ENCODE results near the gene WDR45. TPM values are rescaled to one million over a fixed set of nuclear protein-coding genes. Genes with fewer than 3 reads are reported as not detected.

WDR45 gene
- total RNA-seq, 1 experiment from 2014 or later, result 31.5 TPM

DNA sequence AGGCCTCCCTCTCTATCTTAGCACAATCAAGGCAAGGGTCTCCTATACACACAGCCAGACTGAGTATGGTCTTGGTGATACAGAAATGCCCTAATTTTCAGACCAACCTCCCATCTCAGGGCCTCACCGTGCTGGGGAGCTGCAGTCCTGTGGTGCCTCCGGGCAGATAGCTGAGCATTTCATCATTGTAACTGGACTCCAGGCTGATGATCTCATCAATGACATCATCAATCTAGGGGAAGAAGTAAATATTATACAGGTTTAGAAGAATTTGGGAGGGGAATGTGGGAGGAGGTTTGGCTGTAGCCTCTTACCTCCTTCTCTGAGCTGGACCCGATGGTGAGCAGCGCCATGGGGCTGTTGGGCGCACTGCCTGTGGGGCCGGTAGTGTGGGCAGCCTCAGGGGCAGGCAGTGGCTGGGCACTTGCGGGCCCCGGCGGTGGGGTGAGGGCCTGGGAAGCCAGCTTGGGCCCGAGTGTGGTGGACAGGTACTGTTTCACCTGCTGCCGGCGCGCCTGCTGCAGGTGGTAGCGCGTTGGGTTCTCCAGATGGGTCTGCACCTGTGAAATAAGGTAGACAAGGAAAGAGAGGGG is 41.7 kb downstream of the WDR45 start:
- Histone ChIP-seq H4K91ac (ENCODE audit: insufficient read length, low read depth, low read length) (no peak overlapping the region), H2BK20ac (ENCODE audit: low read depth, low read length, poor library complexity, severe bottlenecking) (no peak overlapping the region), H3K14ac (ENCODE audit: insufficient read depth, low read length) (no peak overlapping the region; the same call in 1 of the 2 replicates), H3K9me3 (ENCODE audit: control insufficient read depth, low read depth, low read length) (no peaks in the 10 kb centered on the region), H4K8ac (replicated peaks; ENCODE audit: insufficient read length, low read depth, low read length) (no peak overlapping the region), H2AFZ (ENCODE audit: low read length) (no peak overlapping the region), H3K79me1 (ENCODE audit: insufficient read depth, low read depth, low read length, poor library complexity, severe bottlenecking) (peaks cover 8% of the 10 kb centered on the region), H3K23ac (ENCODE audit: insufficient read length, low read depth, low read length) (no peak overlapping the region), H4K5ac (ENCODE audit: insufficient read length, low read depth, low read length) (no peak overlapping the region), H3K9ac (ENCODE audit: extremely low read depth, insufficient read length, low read length) (no peak overlapping the region), H3K18ac (ENCODE audit: insufficient read length, low read depth, low read length) (no peak overlapping the region), H3K4me2 (ENCODE audit: insufficient read depth, insufficient read length, low read length) (no peak overlapping the region), H3K4ac (ENCODE audit: low read depth, low read length) (no peak overlapping the region; the same call in 1 of the 2 replicates), H3K27me3 (ENCODE audit: insufficient read depth, low read length) (no peaks in the 10 kb centered on the region), H3K23me2 (ENCODE audit: insufficient read length, low read depth, low read length, poor library complexity, severe bottlenecking) (peaks cover 7% of the 10 kb centered on the region), H3T11ph (ENCODE audit: low read length) (no peak overlapping the region), H2BK5ac (ENCODE audit: insufficient read length, low read length) (no peak overlapping the region), H3K27ac (ENCODE audit: insufficient read length, low read depth, low read length) (no peak overlapping the region), H4K20me1 (ENCODE audit: control insufficient read depth, insufficient read depth, insufficient read length) (no peaks in the 10 kb centered on the region), H3K56ac (ENCODE audit: insufficient read length, low read depth, low read length) (no peak overlapping the region), H2AK5ac (ENCODE audit: insufficient read length, low read length) (no peak overlapping the region), H2BK120ac (ENCODE audit: low read depth, low read length, poor library complexity, severe bottlenecking) (no peak overlapping the region), H2BK12ac (ENCODE audit: insufficient read length, low read depth, low read length) (no peak overlapping the region), H2BK15ac (ENCODE audit: low read depth, low read length) (peak overlapping the region; percentile 58; the same call in 1 of the 2 replicates), H3K4me1 (ENCODE audit: insufficient read depth, low read length) (peaks cover 5% of the 10 kb centered on the region), H3K79me2 (ENCODE audit: insufficient read depth, low read length) (peaks cover 12% of the 10 kb centered on the region; the same call in 1 of the 2 replicates)
- peak overlapping the region in 2 of 3 experiments; percentile 9 to 90; a peak in 3 of 7 replicates for H3K27ac Mint-ChIP-seq
- DNase-seq, result no peak
- WGBS (ENCODE audit: extremely low coverage, insufficient read length, low lambda C conversion rate), result no CpG with 5 or more reads among the region's 15 CpGs
- peaks cover 15 to 19% of the 10 kb centered on the region in 2 experiments for H3K4me1 Mint-ChIP-seq
- H3K27me3 Mint-ChIP-seq (ENCODE audit: low read depth), result no peaks in the 10 kb centered on the region
- peaks cover 49 to 59% (median 50%) of the 10 kb centered on the region in 3 experiments for H3K36me3 Mint-ChIP-seq (ENCODE audit: insufficient read depth in 1 of 3, low read depth in 3 of 3)
- H3K4me3 Mint-ChIP-seq, result peak overlapping the region in 1 of 2 experiments; percentile 18; a peak in 1 of 5 replicates
- H3K9me3 Mint-ChIP-seq, result peaks cover 68 to 73% of the 10 kb centered on the region in 2 experiments
- TF ChIP-seq, protein P1, sequence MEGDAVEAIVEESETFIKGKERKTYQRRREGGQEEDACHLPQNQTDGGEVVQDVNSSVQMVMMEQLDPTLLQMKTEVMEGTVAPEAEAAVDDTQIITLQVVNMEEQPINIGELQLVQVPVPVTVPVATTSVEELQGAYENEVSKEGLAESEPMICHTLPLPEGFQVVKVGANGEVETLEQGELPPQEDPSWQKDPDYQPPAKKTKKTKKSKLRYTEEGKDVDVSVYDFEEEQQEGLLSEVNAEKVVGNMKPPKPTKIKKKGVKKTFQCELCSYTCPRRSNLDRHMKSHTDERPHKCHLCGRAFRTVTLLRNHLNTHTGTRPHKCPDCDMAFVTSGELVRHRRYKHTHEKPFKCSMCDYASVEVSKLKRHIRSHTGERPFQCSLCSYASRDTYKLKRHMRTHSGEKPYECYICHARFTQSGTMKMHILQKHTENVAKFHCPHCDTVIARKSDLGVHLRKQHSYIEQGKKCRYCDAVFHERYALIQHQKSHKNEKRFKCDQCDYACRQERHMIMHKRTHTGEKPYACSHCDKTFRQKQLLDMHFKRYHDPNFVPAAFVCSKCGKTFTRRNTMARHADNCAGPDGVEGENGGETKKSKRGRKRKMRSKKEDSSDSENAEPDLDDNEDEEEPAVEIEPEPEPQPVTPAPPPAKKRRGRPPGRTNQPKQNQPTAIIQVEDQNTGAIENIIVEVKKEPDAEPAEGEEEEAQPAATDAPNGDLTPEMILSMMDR (conservative IDR thresholded peaks at IDR 0.05), result no peak

All from H9 (cell line).